Endothelial cell of umbilical vein (primary cell): ENCODE measurements around the gene STIMATE. TPM values are rescaled to one million over a fixed set of nuclear protein-coding genes. Genes with fewer than 3 reads are reported as not detected.

Experiments used
- BruUV-seq: library from RNA; stranded (reverse); fragments of 400-500 nt; replicated peaks from 2 replicates; lab custom pipeline; 2021; lab: Mats Ljungman, UMichigan
- CTCF ChIA-PET: fragments of 300-600, 350-600 bp; sonication (Branson Sonifier 250); formaldehyde crosslinking; loops from one replicate; lab custom pipeline; 2021; ENCODE audit warnings: antibody characterized with exemption, inconsistent platforms; lab: Charles Lee
- POLR2A ChIA-PET: fragments of 300-600, 350-600 bp; sonication (Branson Sonifier 250); formaldehyde crosslinking; loops from one replicate; lab custom pipeline; 2021; ENCODE audit warnings: antibody characterized with exemption, inconsistent platforms; lab: Charles Lee
- DNase-seq: peaks from one replicate; pipeline ENCODE4 v3.0.0-alpha.2; 2011; ENCODE audit warnings: low read depth, low spot score
- FAIRE-seq: peaks from 2 replicates; lab custom pipeline; 2011; peaks lifted over from hg19 to GRCh38; lab: Jason Lieb, UNC
- H2AFZ ChIP-seq: 2 replicates; pipeline ENCODE4 v1.6.0; 2012; ENCODE audit warnings: low read depth, low read length, control low read depth, inconsistent platforms
- H3K27ac ChIP-seq: 2 replicates; pipeline ENCODE4 v1.5.1; 2011; ENCODE audit warnings: low read depth, mild to moderate bottlenecking, control low read depth, low read length, moderate library complexity; ENCODE audit not compliant: insufficient read depth
- H3K27me3 ChIP-seq, 2 experiments: 2 replicates each; pipeline versions ENCODE4 v1.6.0 to v1.6.1; 2011; ENCODE audit warnings: low read length in 2 of 2, mixed read lengths in 1 of 2; ENCODE audit not compliant: control insufficient read depth in 2 of 2, insufficient read depth in 2 of 2
- H3K36me3 ChIP-seq, 2 experiments: 2 replicates in 1 of 2; 3 replicates in 1 of 2; pipeline ENCODE4 v1.5.1; 2011; ENCODE audit warnings: low read length in 2 of 2, mild to moderate bottlenecking in 1 of 2, moderate library complexity in 1 of 2; ENCODE audit not compliant: control insufficient read depth in 2 of 2, insufficient read depth in 2 of 2; ENCODE audit errors: extremely low read depth in 1 of 2
- H3K4me1 ChIP-seq: 3 replicates; pipeline ENCODE4 v1.5.1; 2011; ENCODE audit warnings: mild to moderate bottlenecking, low read length; ENCODE audit not compliant: control insufficient read depth, insufficient read depth; ENCODE audit errors: extremely low read depth
- H3K4me2 ChIP-seq: 2 replicates; pipeline ENCODE4 v1.6.1; 2011; ENCODE audit warnings: low read length, control low read depth, mixed read lengths; ENCODE audit not compliant: insufficient read depth
- H3K4me3 ChIP-seq, 3 experiments: fragments of 200-600 bp in 1 of 3; sonication (generic), shearing (Covaris generic) in 1 of 3; replicated peaks in 1 of 3; 2 replicates each; pipeline ENCODE4 v1.5.1; 2011 to 2016; ENCODE audit warnings: control low read depth in 3 of 3, low read length in 3 of 3, mild to moderate bottlenecking in 2 of 3, inconsistent platforms in 1 of 3, low read depth in 1 of 3, moderate library complexity in 1 of 3; ENCODE audit not compliant: insufficient read depth in 1 of 3
- H3K79me2 ChIP-seq: 2 replicates; pipeline ENCODE4 v1.6.0; 2012; ENCODE audit warnings: low read length, inconsistent platforms; ENCODE audit not compliant: control insufficient read depth, insufficient read depth
- H3K9ac ChIP-seq: replicated peaks from 2 replicates; pipeline ENCODE3; 2011; ENCODE audit warnings: low read length, control low read depth; ENCODE audit not compliant: insufficient read depth; ENCODE audit errors: extremely low read depth
- H3K9me1 ChIP-seq: replicated peaks from 3 replicates; pipeline ENCODE4 v1.6.0; 2011; ENCODE audit warnings: mild to moderate bottlenecking, low read length; ENCODE audit not compliant: control insufficient read depth, insufficient read depth; ENCODE audit errors: extremely low read depth
- H3K9me3 ChIP-seq: replicated peaks from 2 replicates; pipeline ENCODE4 v1.5.1; 2012; ENCODE audit warnings: low read length, inconsistent platforms; ENCODE audit not compliant: control insufficient read depth, insufficient read depth
- H4K20me1 ChIP-seq: replicated peaks from 2 replicates; pipeline ENCODE3; 2011; ENCODE audit warnings: mild to moderate bottlenecking, low read length; ENCODE audit not compliant: control insufficient read depth, insufficient read depth; ENCODE audit errors: extremely low read depth
- EZH2 ChIP-seq: IDR thresholded peaks from 2 replicates; pipeline ENCODE4 v1.6.1; 2012; ENCODE audit warnings: borderline replicate concordance, low read depth, mild to moderate bottlenecking, moderate library complexity, low read length, inconsistent platforms; ENCODE audit not compliant: severe bottlenecking
- FOS ChIP-seq: IDR thresholded peaks from 2 replicates; pipeline ENCODE4 v1.6.1; 2011; ENCODE audit warnings: mild to moderate bottlenecking, low read length, moderate library complexity, borderline replicate concordance; ENCODE audit not compliant: insufficient read depth
- GATA2 ChIP-seq: IDR thresholded peaks from 2 replicates; pipeline ENCODE4 v1.7.0; 2011; ENCODE audit warnings: low read depth, mild to moderate bottlenecking, moderate library complexity, mixed read lengths, low read length; ENCODE audit not compliant: insufficient read length, insufficient read depth
- JUN ChIP-seq: IDR thresholded peaks from 2 replicates; pipeline ENCODE4 v1.6.1; 2011; ENCODE audit warnings: borderline replicate concordance, low read depth; ENCODE audit not compliant: insufficient read length, insufficient read depth
- MYC ChIP-seq: IDR thresholded peaks from one replicate; pipeline ENCODE4 v1.6.1; 2011; ENCODE audit warnings: mild to moderate bottlenecking, low read depth, low read length
- POLR2A ChIP-seq: IDR thresholded peaks from 2 replicates; pipeline ENCODE4 v1.6.1; 2012; ENCODE audit warnings: low read depth, mild to moderate bottlenecking, control low read depth, low read length
- POLR2AphosphoS5 ChIP-seq: IDR thresholded peaks from 2 replicates; pipeline ENCODE4 v1.6.1; 2012; ENCODE audit warnings: low read depth, mild to moderate bottlenecking, control low read depth, low read length, moderate library complexity; ENCODE audit not compliant: insufficient read depth
- dilution Hi-C: fragments of 300-500 bp; cut with MboI; formaldehyde crosslinking; loops from one replicate; pipeline ENCODE4 v1.15.0; 2019; ENCODE audit warnings: low sequenced_read_pairs; ENCODE audit not compliant: extremely low pct_ligation_motif_present
- intact Hi-C: fragments of 100-400 bp; cut with micrococcal nuclease; formaldehyde crosslinking; loops from one replicate; pipeline ENCODE4 v1.10.0; 2022
- polyA plus RNA-seq, 4 experiments: library from polyadenylated mRNA; depleted of rRNA in 3 of 4; stranded (reverse) in 3 of 4; unstranded in 1 of 4; fragments of >200 nt; gene quantifications; 2 replicates each; pipeline versions ENCODE4 v1.2.1 to v1.2.3, GENCODE V29; 2011 to 2012; ENCODE audit warnings: missing spikeins in 1 of 4
- total RNA-seq: library from RNA; stranded (reverse); gene quantifications from 2 replicates; pipeline ENCODE4 v1.2.3, GENCODE V29; 2021
- TF ChIP-seq, protein P1 (sequence below), 2 donors: IDR thresholded peaks; 1 replicate in 1 of 2; 2 replicates in 1 of 2; pipeline ENCODE4 v1.5.1; 2011; ENCODE audit warnings: low read length in 2 of 2, mild to moderate bottlenecking in 2 of 2, moderate library complexity in 2 of 2, control low read depth in 1 of 2, inconsistent platforms in 1 of 2, low read depth in 1 of 2; ENCODE audit not compliant: insufficient read depth in 1 of 2; ENCODE audit errors: extremely low read depth in 1 of 2
- TF ChIP-seq, protein P2 (sequence below): IDR thresholded peaks from 2 replicates; pipeline ENCODE4 v1.6.1; 2011; ENCODE audit not compliant: insufficient read depth, insufficient read length

STIMATE gene
- total and polyA plus RNA-seq, 2 donors (not counting 3 experiments of a cell fraction or from before 2014, with no cell fraction given) = 18.2 to 24.0 TPM

DNA sequence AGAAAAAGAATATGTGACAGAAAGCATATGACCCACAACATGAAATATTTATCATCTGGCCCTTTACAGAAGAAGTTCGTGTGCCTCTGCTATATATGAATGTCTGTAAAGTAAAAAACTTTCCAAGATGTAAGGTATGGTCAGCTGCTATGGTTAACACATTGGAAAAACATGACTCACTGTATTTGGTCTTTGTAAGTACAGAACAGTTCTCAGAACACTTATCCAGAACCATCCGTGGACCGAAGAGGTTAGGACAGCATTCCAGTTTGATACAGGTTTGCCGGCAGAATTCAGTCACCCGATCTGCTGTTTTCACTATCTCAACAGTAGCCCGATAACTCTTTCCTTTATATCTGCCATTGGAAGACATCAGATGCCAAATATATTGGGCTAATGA lies 13.5 kb upstream of the STIMATE start:
- Histone ChIP-seq H3K9me3 (no peaks in the 10 kb centered on the region), H3K27me3 (no peaks in the 10 kb centered on the region), H2AFZ (no peak overlapping the region), H4K20me1 (no peaks in the 10 kb centered on the region), H3K9me1 (no peaks in the 10 kb centered on the region), H3K4me3 (no peak overlapping the region), H3K9ac (no peak overlapping the region), H3K4me1 (no peaks in the 10 kb centered on the region), H3K36me3 (no peaks in the 10 kb centered on the region), H3K4me2 (no peak overlapping the region), H3K27ac (no peak overlapping the region), H3K79me2 (no peaks in the 10 kb centered on the region)
- dilution Hi-C loops (no loop called here), intact Hi-C loops (no loop called here)
- BruUV-seq = no TSS peak
- POLR2A ChIA-PET = no interaction called here
- TF ChIP-seq POLR2A (no peak), EZH2 (no peak), JUN (no peak), FOS (no peak), MYC (no peak), POLR2AphosphoS5 (no peak), GATA2 (no peak)
- TF ChIP-seq, protein P1, sequence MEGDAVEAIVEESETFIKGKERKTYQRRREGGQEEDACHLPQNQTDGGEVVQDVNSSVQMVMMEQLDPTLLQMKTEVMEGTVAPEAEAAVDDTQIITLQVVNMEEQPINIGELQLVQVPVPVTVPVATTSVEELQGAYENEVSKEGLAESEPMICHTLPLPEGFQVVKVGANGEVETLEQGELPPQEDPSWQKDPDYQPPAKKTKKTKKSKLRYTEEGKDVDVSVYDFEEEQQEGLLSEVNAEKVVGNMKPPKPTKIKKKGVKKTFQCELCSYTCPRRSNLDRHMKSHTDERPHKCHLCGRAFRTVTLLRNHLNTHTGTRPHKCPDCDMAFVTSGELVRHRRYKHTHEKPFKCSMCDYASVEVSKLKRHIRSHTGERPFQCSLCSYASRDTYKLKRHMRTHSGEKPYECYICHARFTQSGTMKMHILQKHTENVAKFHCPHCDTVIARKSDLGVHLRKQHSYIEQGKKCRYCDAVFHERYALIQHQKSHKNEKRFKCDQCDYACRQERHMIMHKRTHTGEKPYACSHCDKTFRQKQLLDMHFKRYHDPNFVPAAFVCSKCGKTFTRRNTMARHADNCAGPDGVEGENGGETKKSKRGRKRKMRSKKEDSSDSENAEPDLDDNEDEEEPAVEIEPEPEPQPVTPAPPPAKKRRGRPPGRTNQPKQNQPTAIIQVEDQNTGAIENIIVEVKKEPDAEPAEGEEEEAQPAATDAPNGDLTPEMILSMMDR (IDR thresholded peaks at IDR 0.05; ENCODE audit: extremely low read depth in 1 of 2, insufficient read depth in 1 of 2, low read depth in 1 of 2, low read length in 2 of 2) = no peak
- TF ChIP-seq, protein P2, sequence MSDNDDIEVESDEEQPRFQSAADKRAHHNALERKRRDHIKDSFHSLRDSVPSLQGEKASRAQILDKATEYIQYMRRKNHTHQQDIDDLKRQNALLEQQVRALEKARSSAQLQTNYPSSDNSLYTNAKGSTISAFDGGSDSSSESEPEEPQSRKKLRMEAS = no peak
- no peak for DNase-seq
- no peak for FAIRE-seq
- CTCF ChIA-PET = interaction anchor here (1.8 kb wide), 1 partner anchor 24 kb away, joined by 9 read pairs; no protein-coding TSS in a partner anchor
